ENCODE data around the gene CRIP1.

- no peak for TF ChIP-seq POLR2AphosphoS5 (IDR thresholded peaks at IDR 0.05)
- TF ChIP-seq POLR2A (IDR thresholded peaks at IDR 0.05), result no peak
- no peak for TF ChIP-seq CTCF (IDR thresholded peaks at IDR 0.05)
Observed at GRCh38 chr14:105473677-105474482, 12.8 kb upstream of the CRIP1 start.

Data from breast epithelium (tissue), 3 donors.